Right lung (tissue), 5 donors: ENCODE measurements around the gene RASA1. TPM values are rescaled to one million over a fixed set of nuclear protein-coding genes. Genes with fewer than 3 reads are reported as not detected.

Experiments
- DNase-seq, 2 donors: peaks; one replicate each; pipeline ENCODE4 v3.0.0-alpha.2; 2013
- polyA plus RNA-seq, 5 donors: library from polyadenylated mRNA; unstranded; fragments of 120-200 nt; gene quantifications; one replicate each; pipeline versions ENCODE4 v1.2.1 to v1.2.3, GENCODE V29; 2013; ENCODE audit warnings: inconsistent platforms in 1 of 5, low replicate concordance in 1 of 5; ENCODE audit not compliant: insufficient read length in 5 of 5, insufficient read depth in 1 of 5

Gene RASA1
- polyA plus RNA-seq, 5 donors: 39.6 to 66.0 (median 57.2) TPM

- no peak for DNase-seq
These were observed 132.7 kb downstream of the RASA1 start for GRCh38 chr5:87400305-87400899.

- no peak for DNase-seq
These were observed 133.9 kb downstream of the RASA1 start for GRCh38 chr5:87401626-87402025.

GRCh38 chr5:87403409-87403808 lies 135.7 kb downstream of the RASA1 start:
- DNase-seq: no peak

- no peak for DNase-seq
These were observed 136.2 kb downstream of the RASA1 start for GRCh38 chr5:87403899-87404298.

- DNase-seq: no peak
These were observed 136.7 kb downstream of the RASA1 start for GRCh38 chr5:87404359-87404758.

GRCh38 chr5:87405472-87406155 lies 137.9 kb downstream of the RASA1 start:
- DNase-seq: no peak

- no peak for DNase-seq
These were observed 140.5 kb downstream of the RASA1 start for GRCh38 chr5:87408204-87408603.

GRCh38 chr5:87410931-87411330 lies 143.2 kb downstream of the RASA1 start:
- DNase-seq: no peak

- DNase-seq: no peak
These were observed 143.9 kb downstream of the RASA1 start for GRCh38 chr5:87411586-87411972.

- peak in 1 of 2 donors; percentile 53 for DNase-seq
These were observed 144.4 kb downstream of the RASA1 start for GRCh38 chr5:87411973-87412629.

GRCh38 chr5:87412630-87413342 lies 145.1 kb downstream of the RASA1 start, which contains the start of gene CCNH:
Gene CCNH (minus strand): TSS chr5:87412930. CDS start chr5:87412794, 136 bp downstream.
- DNase-seq: peak; percentile 97 to 99

- DNase-seq: no peak
These were observed 145.6 kb downstream of the RASA1 start for GRCh38 chr5:87413343-87413645.

GRCh38 chr5:87418506-87418905 lies 150.8 kb downstream of the RASA1 start:
- DNase-seq: no peak

- no peak for DNase-seq
These were observed 153.6 kb downstream of the RASA1 start for GRCh38 chr5:87421307-87421706.

- no peak for DNase-seq
These were observed 156.1 kb downstream of the RASA1 start for GRCh38 chr5:87423755-87424154.

- DNase-seq: no peak
These were observed 163.3 kb downstream of the RASA1 start for GRCh38 chr5:87430863-87431457.

GRCh38 chr5:87432460-87432859 lies 164.8 kb downstream of the RASA1 start:
- no peak for DNase-seq

GRCh38 chr5:87433945-87434344 lies 166.3 kb downstream of the RASA1 start:
- no peak for DNase-seq

- DNase-seq: no peak
These were observed 166.8 kb downstream of the RASA1 start for GRCh38 chr5:87434461-87434860.

GRCh38 chr5:87435144-87435694 lies 167.5 kb downstream of the RASA1 start:
- DNase-seq: no peak

GRCh38 chr5:87437724-87438123 lies 170.0 kb downstream of the RASA1 start:
- DNase-seq: no peak

GRCh38 chr5:87438231-87438630 lies 170.5 kb downstream of the RASA1 start:
- no peak for DNase-seq
